Breast epithelium (tissue), 3 donors: ENCODE data around the gene OR1N1.

Experiments
- POLR2A ChIP-seq: fragments of 450-650 bp; IDR thresholded peaks from one replicate; pipeline ENCODE4 v1.6.1; 2016; ENCODE audit warnings: antibody characterized with exemption, mild to moderate bottlenecking, moderate library complexity
- POLR2AphosphoS5 ChIP-seq, 3 donors: sonication (generic); formaldehyde crosslinking; IDR thresholded peaks; one replicate each; pipeline ENCODE4 v1.6.1; 2017; ENCODE audit warnings: antibody characterized with exemption in 3 of 3
- TF ChIP-seq, protein P1 (sequence below), 3 donors: fragments of 450-650 bp; IDR thresholded peaks; one replicate each; pipeline ENCODE4 v1.5.1; 2016 to 2017; ENCODE audit warnings: antibody characterized with exemption in 3 of 3, mild to moderate bottlenecking in 3 of 3, moderate library complexity in 3 of 3

DNA sequence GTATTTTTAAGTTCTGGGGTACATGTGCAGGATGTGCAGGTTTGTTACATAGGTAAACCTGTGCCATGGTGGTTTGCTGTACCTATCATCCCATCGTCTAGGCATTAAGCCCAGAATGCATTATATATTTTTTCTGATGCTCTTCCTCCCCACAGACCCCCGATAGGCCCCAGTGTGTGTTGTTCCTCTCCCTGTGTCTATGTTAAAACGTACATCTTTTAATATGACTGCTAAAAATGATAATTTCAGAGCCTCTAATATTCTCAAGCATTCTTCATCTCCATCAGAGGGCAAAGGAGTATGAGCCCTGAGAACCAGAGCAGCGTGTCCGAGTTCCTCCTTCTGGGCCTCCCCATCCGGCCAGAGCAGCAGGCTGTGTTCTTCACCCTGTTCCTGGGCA lies 16.6 kb downstream of the OR1N1 start, which contains the start of gene OR1J2:
- TF ChIP-seq, protein P1, sequence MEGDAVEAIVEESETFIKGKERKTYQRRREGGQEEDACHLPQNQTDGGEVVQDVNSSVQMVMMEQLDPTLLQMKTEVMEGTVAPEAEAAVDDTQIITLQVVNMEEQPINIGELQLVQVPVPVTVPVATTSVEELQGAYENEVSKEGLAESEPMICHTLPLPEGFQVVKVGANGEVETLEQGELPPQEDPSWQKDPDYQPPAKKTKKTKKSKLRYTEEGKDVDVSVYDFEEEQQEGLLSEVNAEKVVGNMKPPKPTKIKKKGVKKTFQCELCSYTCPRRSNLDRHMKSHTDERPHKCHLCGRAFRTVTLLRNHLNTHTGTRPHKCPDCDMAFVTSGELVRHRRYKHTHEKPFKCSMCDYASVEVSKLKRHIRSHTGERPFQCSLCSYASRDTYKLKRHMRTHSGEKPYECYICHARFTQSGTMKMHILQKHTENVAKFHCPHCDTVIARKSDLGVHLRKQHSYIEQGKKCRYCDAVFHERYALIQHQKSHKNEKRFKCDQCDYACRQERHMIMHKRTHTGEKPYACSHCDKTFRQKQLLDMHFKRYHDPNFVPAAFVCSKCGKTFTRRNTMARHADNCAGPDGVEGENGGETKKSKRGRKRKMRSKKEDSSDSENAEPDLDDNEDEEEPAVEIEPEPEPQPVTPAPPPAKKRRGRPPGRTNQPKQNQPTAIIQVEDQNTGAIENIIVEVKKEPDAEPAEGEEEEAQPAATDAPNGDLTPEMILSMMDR (IDR thresholded peaks at IDR 0.05), result no peak
- TF ChIP-seq POLR2A (no peak), POLR2AphosphoS5 (IDR thresholded peaks at IDR 0.05) (no peak)
